GM19099 (cell line): ENCODE results near the gene NOS3.

Experiments used
- POLR2A ChIP-seq: IDR thresholded peaks from 3 replicates; pipeline ENCODE4 v1.6.1; 2011; ENCODE audit warnings: low read depth; ENCODE audit not compliant: insufficient read length; ENCODE audit errors: extremely low read depth

NOS3 gene

DNA sequence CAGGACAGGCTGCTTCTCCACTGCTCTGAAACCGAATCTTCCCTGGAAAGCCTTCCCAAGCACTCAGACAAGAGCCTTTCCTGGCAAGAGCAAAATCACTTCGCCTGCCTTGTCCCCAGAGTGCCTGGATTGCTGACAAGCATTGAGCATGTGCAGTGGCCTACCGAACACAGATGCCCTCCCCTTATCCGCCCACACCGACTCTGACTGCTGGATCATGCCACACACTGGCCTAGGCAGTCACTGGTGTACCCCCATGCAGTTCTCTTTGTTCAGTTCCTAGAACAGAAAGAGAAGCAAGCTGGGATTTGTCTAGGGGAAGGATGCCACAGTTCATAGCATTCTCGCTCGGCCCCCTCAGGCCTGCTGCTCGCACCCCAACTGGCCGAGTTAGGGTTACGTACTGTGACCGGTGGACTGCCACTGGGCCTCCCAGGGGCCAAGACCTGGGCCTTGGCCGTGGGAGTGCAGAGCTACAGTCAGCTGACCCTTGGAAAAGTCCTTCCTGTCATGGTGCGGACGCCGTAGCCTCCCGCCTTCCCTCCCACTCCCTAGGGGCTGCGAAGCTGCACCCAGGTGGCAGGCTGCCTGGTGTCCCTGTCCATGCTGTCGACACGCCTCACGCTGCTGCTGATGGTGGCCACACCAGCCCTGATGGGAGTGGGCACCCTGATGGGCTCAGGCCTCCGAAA, 44.4 kb downstream of the NOS3 start:
- TF ChIP-seq POLR2A: no peak

DNA sequence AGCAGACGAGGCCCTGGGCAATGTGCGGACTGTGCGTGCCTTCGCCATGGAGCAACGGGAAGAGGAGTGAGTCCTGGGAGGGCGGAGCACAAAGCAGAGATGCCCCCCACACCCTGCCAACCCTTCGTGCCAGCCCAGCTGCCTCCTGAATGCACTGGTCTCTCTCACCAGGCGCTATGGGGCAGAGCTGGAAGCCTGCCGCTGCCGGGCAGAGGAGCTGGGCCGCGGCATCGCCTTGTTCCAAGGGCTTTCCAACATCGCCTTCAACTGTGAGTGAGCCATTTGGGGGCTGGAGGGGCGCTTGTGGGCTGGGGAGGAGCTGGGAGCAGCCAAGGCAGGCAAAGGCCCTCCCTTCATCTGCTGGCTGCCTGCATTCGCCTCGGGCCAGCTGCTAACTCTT, 45.1 kb downstream of the NOS3 start:
- TF ChIP-seq POLR2A: no peak

DNA sequence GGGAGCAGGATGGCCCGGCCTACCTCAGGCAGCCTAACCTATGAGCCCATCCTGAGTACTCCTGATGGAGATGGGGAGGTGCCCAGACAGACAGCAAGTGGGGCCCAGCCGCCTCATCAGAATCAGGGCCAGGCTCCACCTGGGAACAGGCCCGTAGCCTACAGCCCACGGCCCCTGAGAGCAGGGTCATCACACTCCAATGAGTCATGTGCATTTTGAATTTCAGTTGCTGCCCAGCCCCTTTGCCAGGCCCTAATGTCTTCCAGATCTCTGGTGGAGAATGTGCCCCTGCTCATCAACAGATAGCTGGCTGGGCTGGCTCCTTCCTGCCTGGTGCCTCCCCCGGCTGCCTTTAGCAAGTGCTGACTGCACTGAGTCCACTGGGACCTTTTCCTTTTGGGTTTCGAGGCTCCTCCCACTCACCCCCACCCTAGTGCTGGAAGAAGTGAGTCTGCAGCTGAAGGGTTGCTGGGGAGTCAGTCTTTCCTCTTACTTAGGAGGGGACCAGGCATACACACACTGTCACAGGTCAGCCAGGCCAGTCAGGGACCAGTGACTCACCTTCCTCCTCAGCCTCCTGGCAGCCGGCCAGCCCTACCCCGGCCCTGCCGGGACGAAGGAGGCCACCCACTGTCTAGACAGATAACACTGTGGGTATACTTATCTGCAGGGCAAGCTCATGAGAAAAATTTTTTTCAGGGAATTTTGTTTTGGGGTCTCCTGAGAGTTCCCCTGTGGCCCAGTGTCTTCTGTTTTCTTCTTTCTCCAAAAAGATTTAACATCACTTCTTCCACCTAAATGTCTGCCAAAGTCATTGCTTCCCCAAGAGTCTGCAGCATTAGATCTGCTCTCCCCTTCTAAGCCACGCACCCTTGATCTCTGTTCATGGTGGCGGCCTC, 48.4 kb downstream of the NOS3 start:
- no peak for TF ChIP-seq POLR2A

DNA sequence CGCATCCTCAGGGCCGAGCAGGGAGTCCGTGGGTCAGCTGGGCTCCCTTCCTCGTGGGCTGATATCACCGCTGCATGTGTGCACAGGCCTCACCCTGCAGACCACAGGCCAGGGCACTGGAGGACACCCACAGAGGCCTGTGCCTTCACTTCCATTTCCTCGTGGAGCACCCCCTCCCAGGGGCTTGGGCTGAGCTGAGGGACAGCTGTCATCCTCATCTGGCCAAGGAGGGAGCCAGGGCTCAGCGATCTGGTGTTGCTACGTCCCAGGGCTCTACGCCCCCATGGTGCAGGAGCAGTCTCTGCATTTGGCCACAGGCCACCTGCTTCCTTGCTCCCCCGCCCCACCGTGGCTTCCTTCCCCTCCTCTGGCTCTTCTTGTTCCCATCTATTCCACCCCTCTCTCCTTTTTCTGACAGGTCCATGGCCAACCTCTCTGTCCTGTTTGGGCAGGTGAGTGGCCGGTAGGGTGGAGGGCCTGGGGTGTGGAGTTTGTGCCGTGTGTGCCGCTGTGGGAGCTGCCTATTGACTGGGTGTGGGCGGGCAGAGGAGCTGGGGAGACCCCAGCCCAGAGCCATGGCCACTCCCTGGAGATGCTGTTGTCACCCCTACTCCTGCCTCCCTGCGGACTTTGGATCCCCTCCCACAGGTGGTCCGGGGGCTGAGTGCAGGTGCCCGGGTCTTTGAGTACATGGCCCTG, 49.2 kb downstream of the NOS3 start:
- no peak for TF ChIP-seq POLR2A

DNA sequence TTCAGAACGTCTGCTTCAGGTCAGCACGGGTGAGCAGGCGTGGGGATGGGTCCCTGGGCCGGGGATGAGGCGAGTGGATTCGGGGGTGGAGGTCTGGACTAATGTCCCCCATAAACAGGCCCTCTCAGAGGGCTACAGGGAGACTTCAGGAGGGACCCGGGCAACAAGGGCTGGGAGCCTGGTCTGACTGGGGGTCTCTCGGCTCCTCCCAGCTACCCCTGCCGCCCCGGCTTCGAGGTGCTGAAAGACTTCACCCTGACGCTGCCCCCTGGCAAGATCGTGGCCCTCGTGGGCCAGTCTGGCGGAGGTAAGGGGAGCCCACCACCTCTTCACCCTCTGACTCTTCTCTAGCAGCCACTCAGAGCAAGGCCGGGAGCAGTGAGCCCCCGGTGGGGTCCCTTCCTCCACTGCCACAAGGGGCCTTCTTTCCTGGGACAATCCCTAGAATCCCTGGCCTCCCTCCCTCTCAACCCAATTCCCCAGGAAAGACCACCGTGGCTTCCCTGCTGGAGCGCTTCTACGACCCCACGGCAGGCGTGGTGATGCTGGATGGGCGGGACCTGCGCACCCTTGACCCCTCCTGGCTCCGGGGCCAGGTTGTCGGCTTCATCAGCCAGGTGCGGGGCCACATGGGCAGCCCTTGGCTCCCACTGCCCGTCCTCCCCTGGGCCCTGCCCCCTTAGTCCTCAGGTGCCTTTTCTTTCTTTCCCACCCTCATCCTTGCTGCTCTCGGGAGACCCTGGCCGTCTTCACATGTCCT, 50.0 kb downstream of the NOS3 start:
- no peak for TF ChIP-seq POLR2A

DNA sequence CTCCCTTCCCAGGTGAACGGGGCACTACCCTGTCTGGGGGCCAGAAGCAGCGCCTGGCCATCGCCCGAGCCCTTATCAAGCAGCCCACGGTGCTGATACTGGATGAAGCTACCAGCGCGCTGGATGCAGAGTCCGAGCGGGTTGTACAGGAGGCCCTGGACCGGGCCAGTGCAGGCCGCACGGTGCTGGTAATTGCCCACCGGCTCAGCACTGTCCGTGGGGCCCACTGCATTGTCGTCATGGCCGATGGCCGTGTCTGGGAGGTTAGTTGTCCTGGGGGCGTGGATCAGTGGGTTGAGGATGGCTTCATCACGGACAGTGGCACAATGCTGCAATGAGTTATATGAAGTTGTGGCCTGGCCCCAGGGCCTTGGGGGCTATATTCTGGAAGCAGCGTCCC, 53.1 kb downstream of the NOS3 start:
- no peak for TF ChIP-seq POLR2A

DNA sequence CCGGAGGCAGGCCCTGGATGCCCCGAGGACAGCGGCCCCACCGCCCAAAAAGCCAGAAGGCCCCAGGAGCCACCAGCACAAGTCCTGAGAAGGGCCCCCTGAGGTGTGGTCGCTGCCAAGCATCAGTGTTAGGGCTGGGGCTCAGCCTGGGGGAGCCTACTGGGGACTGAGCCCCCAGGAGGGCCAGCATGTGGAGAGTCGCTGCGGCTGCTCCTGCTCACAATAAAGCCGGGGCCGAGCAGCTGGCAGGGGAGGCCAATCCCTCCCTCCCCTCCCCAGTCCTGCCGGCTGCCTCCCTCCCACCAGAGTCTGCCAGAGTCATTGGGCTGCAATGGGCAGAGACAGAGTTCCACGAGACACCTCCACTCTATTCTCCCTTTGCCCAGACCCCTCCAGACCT, 54.4 kb downstream of the NOS3 start:
- no peak for TF ChIP-seq POLR2A

DNA sequence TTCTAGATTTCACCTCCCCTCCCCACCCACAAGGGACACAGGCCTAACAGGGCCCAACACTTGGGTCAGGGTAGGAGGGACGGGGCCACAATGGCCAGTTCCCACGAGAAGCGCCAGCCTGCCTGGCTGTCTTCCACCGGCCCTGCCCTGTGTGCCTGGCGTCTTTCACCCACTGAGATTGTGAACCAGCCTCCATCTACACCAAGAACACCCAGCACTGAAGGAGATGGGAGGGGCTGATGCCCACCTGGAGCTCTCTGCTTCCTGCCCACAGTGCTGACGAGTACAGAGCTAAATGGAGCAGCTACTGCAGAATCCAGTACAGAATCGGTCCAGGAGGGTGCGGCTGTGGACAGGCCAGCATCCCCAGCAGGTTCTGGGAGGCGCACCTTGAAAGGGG, 55.1 kb downstream of the NOS3 start:
- no peak for TF ChIP-seq POLR2A

DNA sequence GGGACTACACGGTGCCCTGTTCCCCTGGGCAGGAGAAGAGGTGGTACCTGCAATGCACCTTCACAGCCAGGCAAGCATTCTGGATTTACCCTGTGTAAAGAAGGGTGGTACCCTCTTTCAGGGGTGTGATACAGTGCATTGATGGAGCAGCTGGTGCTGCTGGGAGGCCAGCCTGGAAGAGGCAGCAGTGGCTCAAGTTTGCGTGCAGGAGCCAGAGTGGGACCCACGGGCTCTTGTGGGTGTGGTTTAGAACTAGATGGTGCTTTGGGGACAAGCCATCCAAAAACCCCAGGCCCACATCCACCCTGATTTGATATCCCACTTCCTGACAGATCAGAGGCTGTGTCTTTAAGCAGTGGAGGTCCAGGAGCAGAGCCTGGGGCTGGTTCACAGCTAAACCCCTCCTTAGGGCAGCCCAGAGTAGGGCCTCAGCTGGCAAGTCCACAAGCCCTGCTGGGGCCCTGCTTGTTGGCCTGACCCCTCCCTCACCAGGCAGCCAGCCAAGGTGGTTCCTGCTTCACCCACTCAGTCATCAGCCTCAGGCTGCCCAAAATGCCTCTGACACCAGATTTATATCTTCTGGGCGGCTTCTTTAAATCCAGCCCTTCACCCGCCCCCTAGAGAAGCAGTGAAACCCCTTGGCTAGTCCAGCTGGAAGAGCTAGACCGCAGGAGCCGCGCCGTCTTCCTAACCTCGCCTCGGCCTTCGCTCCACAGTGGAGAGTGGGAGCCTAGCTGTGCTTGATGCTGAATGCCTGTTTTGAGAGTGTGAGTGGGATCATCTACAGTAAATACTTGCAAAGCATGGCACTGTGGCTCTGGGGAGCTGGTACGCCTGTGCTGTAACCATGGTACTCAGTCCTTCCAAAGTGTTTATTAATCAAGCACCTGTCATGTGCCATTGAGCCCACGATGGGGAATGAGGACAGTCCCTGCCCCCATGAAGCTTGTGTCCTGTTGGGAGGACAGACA, 56.1 kb downstream of the NOS3 start:
- TF ChIP-seq POLR2A: no peak

DNA sequence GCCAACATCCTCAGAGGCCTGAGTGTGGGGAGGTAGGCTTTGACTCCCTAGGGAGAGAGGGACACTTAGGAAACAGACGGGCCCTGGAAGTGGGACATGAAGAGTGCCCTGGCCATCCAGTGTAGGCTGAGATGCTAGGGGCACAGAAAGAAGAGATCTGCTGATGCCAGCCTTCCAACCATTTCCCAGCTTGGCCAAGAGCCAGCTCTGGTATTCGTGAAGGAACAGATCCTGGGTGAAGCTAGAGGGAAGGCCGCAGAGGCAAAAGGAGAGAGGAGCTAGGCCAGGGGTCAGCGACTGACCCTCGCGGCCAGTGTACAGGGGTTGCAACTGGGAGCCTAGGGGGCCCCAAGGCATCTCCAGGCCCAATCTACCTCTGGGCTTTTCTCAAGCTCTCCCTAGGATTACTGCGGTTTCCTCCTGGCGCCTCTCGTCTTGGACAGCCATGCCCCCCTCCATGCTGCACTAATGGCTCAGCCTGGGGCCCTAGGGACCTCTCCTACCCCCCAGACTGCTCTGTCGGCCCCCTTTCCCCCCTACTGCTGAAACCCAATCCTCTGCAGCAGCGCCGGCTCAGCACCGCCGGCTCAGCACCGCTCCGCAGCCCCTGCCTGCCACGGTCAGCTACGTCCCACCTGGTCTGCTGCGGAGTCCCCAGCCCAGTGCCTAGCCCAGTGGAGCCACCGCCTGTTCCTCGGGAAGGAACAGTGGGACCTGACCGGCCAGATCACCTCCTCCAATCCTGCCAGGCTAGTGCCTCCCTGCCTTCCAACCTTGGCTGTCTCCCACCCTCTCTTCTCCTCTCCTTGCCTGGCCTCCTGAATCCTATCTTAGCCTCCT, 57.4 kb downstream of the NOS3 start, which contains the start of gene ASIC3:
TSS of gene ASIC3 (plus strand) at position 556 of the 840 bp plus-strand sequence. CDS start 355 bp downstream, outside the sequence.
- TF ChIP-seq POLR2A: no peak

DNA sequence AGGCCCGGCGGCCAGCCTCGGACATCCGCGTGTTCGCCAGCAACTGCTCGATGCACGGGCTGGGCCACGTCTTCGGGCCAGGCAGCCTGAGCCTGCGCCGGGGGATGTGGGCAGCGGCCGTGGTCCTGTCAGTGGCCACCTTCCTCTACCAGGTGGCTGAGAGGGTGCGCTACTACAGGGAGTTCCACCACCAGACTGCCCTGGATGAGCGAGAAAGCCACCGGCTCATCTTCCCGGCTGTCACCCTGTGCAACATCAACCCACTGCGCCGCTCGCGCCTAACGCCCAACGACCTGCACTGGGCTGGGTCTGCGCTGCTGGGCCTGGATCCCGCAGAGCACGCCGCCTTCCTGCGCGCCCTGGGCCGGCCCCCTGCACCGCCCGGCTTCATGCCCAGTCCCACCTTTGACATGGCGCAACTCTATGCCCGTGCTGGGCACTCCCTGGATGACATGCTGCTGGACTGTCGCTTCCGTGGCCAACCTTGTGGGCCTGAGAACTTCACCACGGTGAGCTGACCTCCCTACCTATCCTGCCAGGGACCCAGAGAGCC, 58.2 kb downstream of the NOS3 start:
- TF ChIP-seq POLR2A: no peak

DNA sequence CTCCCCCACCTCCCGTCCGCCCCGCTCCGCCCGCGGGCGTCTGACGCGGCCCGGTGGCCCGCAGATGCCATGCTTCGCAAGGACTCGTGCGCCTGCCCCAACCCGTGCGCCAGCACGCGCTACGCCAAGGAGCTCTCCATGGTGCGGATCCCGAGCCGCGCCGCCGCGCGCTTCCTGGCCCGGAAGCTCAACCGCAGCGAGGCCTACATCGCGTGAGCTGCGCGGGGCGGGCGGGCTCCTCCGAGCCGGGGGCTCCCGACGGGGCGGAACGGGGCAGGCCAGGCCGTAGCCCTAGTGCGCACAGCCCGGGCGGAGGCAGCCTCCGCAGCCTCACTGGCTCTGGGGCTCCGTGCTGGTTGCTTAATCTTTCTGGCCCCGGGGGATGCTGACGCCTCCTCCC, 60.3 kb downstream of the NOS3 start:
- no peak for TF ChIP-seq POLR2A
